Lower lobe of right lung (tissue), 2 donors: Measurements from ENCODE around the gene SART1. TPM values are rescaled to one million over a fixed set of nuclear protein-coding genes. Genes with fewer than 3 reads are reported as not detected.

Source experiments
- ATAC-seq, 2 donors: fragments of 200-7000 bp; cut with Tn5 transposase; one replicate each; pipeline ENCODE4 v1.9.1; 2020 to 2022; ENCODE audit warnings: mild to moderate bottlenecking in 2 of 2, moderate library complexity in 2 of 2
- DNase-seq: peaks from one replicate; pipeline ENCODE4 v3.0.0-alpha.2; 2020
- H3K27ac ChIP-seq: fragments of 200-600 bp; one replicate; pipeline ENCODE4 v1.8.0; 2022
- H3K27me3 ChIP-seq: fragments of 200-600 bp; one replicate; pipeline ENCODE4 v1.8.0; 2022; ENCODE audit warnings: low read depth
- H3K36me3 ChIP-seq: fragments of 200-600 bp; one replicate; pipeline ENCODE4 v1.8.0; 2022; ENCODE audit warnings: mild to moderate bottlenecking
- H3K4me1 ChIP-seq: fragments of 200-600 bp; one replicate; pipeline ENCODE4 v1.8.0; 2022
- H3K4me3 ChIP-seq: fragments of 200-600 bp; one replicate; pipeline ENCODE4 v1.8.0; 2022; ENCODE audit warnings: mild to moderate bottlenecking
- H3K9me3 ChIP-seq: fragments of 200-600 bp; one replicate; pipeline ENCODE4 v1.8.0; 2022
- CTCF ChIP-seq: fragments of 200-600 bp; IDR thresholded peaks from one replicate; pipeline ENCODE4 v1.8.0; 2022; ENCODE audit warnings: antibody characterized with exemption, mild to moderate bottlenecking
- intact Hi-C: fragments of 100-400 bp; cut with DNase I; formaldehyde crosslinking; loops from one replicate; pipeline ENCODE4 v1.11.0; 2022
- total RNA-seq: library from RNA; stranded (reverse); fragmentation: NEBNext Ultra II Directional; extraction: Animal tissue kit (Norgen Biotek cat#: 25700); gene quantifications from one replicate; pipeline ENCODE4 v1.2.1, GENCODE V29; 2021
- donor health status: DM: no; HTN: yes; CAD: no; lungs with severe emphysema.

The SART1 gene
- total RNA-seq, 1 donor from 2014 or later: 51.0 TPM

GRCh38 chr11:65981101-65981740 lies 19.7 kb downstream of the SART1 start:
- DNase-seq (no peak), ATAC-seq (no peak)
- TF ChIP-seq CTCF: no peak
- Histone ChIP-seq H3K27ac (no peak overlapping the region), H3K4me1 (no peaks in the 10 kb centered on the region), H3K4me3 (no peak overlapping the region), H3K9me3 (no peaks in the 10 kb centered on the region), H3K36me3 (peaks cover 35% of the 10 kb centered on the region), H3K27me3 (no peaks in the 10 kb centered on the region)
- intact Hi-C loops: loop anchor here (10.0 kb wide), 1 partner anchor 96 kb away; the partner anchor contains the start of gene FIBP

- DNase-seq (no peak), ATAC-seq (peak in 1 of 2 donors; percentile 16)
- Histone ChIP-seq H3K27ac (no peak overlapping the region), H3K4me3 (no peak overlapping the region), H3K27me3 (no peaks in the 10 kb centered on the region), H3K9me3 (no peaks in the 10 kb centered on the region), H3K4me1 (no peaks in the 10 kb centered on the region), H3K36me3 (peaks cover 25% of the 10 kb centered on the region)
- no peak for TF ChIP-seq CTCF
- intact Hi-C loops: loop anchor here (10.0 kb wide), 1 partner anchor 97 kb away; the partner anchor contains the start of gene FIBP
Measured at GRCh38 chr11:65981972-65982823, 20.7 kb downstream of the SART1 start.

- H3K9me3 ChIP-seq: no peaks in the 10 kb centered on the region
- no peaks in the 10 kb centered on the region for H3K4me1 ChIP-seq
- H3K36me3 ChIP-seq: peaks cover 17% of the 10 kb centered on the region
- DNase-seq (no peak), ATAC-seq (no peak)
- no peaks in the 10 kb centered on the region for H3K27me3 ChIP-seq
- TF ChIP-seq CTCF: no peak
- no peak overlapping the region for H3K4me3 ChIP-seq
- intact Hi-C loops: loop anchor here (10.0 kb wide), 1 partner anchor 98 kb away; the partner anchor contains the start of gene FIBP
- H3K27ac ChIP-seq: no peak overlapping the region
Measured at GRCh38 chr11:65982824-65983588, 21.5 kb downstream of the SART1 start.

- Histone ChIP-seq H3K4me1 (no peaks in the 10 kb centered on the region), H3K27me3 (no peaks in the 10 kb centered on the region), H3K4me3 (no peak overlapping the region), H3K27ac (no peak overlapping the region), H3K36me3 (peaks cover 11% of the 10 kb centered on the region), H3K9me3 (no peaks in the 10 kb centered on the region)
- TF ChIP-seq CTCF: no peak
- DNase-seq (no peak), ATAC-seq (no peak)
- intact Hi-C loops: loop anchor here (10.0 kb wide), 1 partner anchor 99 kb away; the partner anchor contains the start of gene FIBP
Measured at GRCh38 chr11:65983589-65983987, 22.1 kb downstream of the SART1 start.

- TF ChIP-seq CTCF: no peak
- no peak overlapping the region for H3K27ac ChIP-seq
- H3K27me3 ChIP-seq: no peaks in the 10 kb centered on the region
- peaks cover 4% of the 10 kb centered on the region for H3K36me3 ChIP-seq
- intact Hi-C loops: loop anchor here (10.0 kb wide), 1 partner anchor 103 kb away; the partner anchor contains the start of gene FIBP
- no peaks in the 10 kb centered on the region for H3K4me1 ChIP-seq
- no peak overlapping the region for H3K4me3 ChIP-seq
- DNase-seq: no peak
- no peak for ATAC-seq
- H3K9me3 ChIP-seq: no peaks in the 10 kb centered on the region
Measured at GRCh38 chr11:65987336-65987735, 25.8 kb downstream of the SART1 start.
